ENCODE data around the gene NUBP1.
"Not testable (repeated sequence)": the region's sequence is repeated elsewhere in the genome, so short reads cannot be mapped to it uniquely, and the experiment has no call there.

NUBP1 gene

GRCh38 chr16:10737068-10737625 lies 6.5 kb upstream of the NUBP1 start:
- no peaks in the 10 kb centered on the region for H3K27me3 ChIP-seq (ENCODE audit: insufficient read depth, poor library complexity, severe bottlenecking)
- peak; percentile 47 to 69 for DNase-seq (ENCODE audit: low read depth in 1 of 2, low spot score in 1 of 2)
- no peak overlapping the region for H3K4me3 ChIP-seq (replicated peaks; ENCODE audit: insufficient read depth, low read length)
- H3K27ac ChIP-seq (replicated peaks) = no peak overlapping the region
- no peak for TF ChIP-seq GABPA (IDR thresholded peaks at IDR 0.05; ENCODE audit: low read depth)
- TF ChIP-seq REST (IDR thresholded peaks at IDR 0.05; ENCODE audit: insufficient replicate concordance, low read depth) = no peak
- TF ChIP-seq POLR2AphosphoS5 (IDR thresholded peaks at IDR 0.05; ENCODE audit: low read depth) = no peak
- TF ChIP-seq CTCF (IDR thresholded peaks at IDR 0.05; ENCODE audit: insufficient read depth, low read length) = peak; percentile 59
- peak; percentile 56; the same call in 1 of the 2 replicates for TF ChIP-seq SPI1 (IDR thresholded peaks at IDR 0.05; ENCODE audit: borderline replicate concordance, low read depth)

- DNase-seq (ENCODE audit: low read depth in 1 of 2, low spot score in 1 of 2) = peak; percentile 35 to 57
- no peak for TF ChIP-seq SPI1 (IDR thresholded peaks at IDR 0.05; ENCODE audit: borderline replicate concordance, low read depth)
- Histone ChIP-seq H3K27ac (replicated peaks) (no peak overlapping the region), H3K27me3 (ENCODE audit: insufficient read depth, poor library complexity, severe bottlenecking) (no peaks in the 10 kb centered on the region), H3K4me3 (replicated peaks; ENCODE audit: insufficient read depth, low read length) (no peak overlapping the region)
Measured at GRCh38 chr16:10738231-10739077, 5.2 kb upstream of the NUBP1 start.

- Histone ChIP-seq H3K27ac (replicated peaks) (no peak overlapping the region), H3K4me3 (replicated peaks; ENCODE audit: insufficient read depth, low read length) (no peak overlapping the region), H3K27me3 (ENCODE audit: insufficient read depth, poor library complexity, severe bottlenecking) (no peaks in the 10 kb centered on the region)
- no peak for DNase-seq (ENCODE audit: low read depth in 1 of 2, low spot score in 1 of 2)
- TF ChIP-seq REST (IDR thresholded peaks at IDR 0.05; ENCODE audit: insufficient replicate concordance, low read depth) (no peak), CTCF (IDR thresholded peaks at IDR 0.05; ENCODE audit: insufficient read depth, low read length) (no peak), SPI1 (IDR thresholded peaks at IDR 0.05; ENCODE audit: borderline replicate concordance, low read depth) (no peak), GABPA (IDR thresholded peaks at IDR 0.05; ENCODE audit: low read depth) (no peak), POLR2AphosphoS5 (IDR thresholded peaks at IDR 0.05; ENCODE audit: low read depth) (no peak)
Measured at GRCh38 chr16:10740000-10740844, 3.4 kb upstream of the NUBP1 start.

GRCh38 chr16:10740845-10741208 lies 2.8 kb upstream of the NUBP1 start:
- Histone ChIP-seq H3K4me3 (replicated peaks; ENCODE audit: insufficient read depth, low read length) (no peak overlapping the region), H3K27me3 (ENCODE audit: insufficient read depth, poor library complexity, severe bottlenecking) (no peaks in the 10 kb centered on the region), H3K27ac (replicated peaks) (no peak overlapping the region)
- DNase-seq (ENCODE audit: low read depth in 1 of 2, low spot score in 1 of 2) = no peak
- no peak for TF ChIP-seq GABPA (IDR thresholded peaks at IDR 0.05; ENCODE audit: low read depth)
- TF ChIP-seq CTCF (IDR thresholded peaks at IDR 0.05; ENCODE audit: insufficient read depth, low read length) = no peak
- TF ChIP-seq SPI1 (IDR thresholded peaks at IDR 0.05; ENCODE audit: borderline replicate concordance, low read depth) = no peak
- TF ChIP-seq POLR2AphosphoS5 (IDR thresholded peaks at IDR 0.05; ENCODE audit: low read depth) = no peak
- no peak for TF ChIP-seq REST (IDR thresholded peaks at IDR 0.05; ENCODE audit: insufficient replicate concordance, low read depth)

GRCh38 chr16:10741249-10741648 lies 2.4 kb upstream of the NUBP1 start:
- H3K4me3 ChIP-seq (replicated peaks; ENCODE audit: insufficient read depth, low read length); H3K27me3 ChIP-seq (ENCODE audit: insufficient read depth, poor library complexity, severe bottlenecking); H3K27ac ChIP-seq (replicated peaks); DNase-seq (ENCODE audit: low read depth in 1 of 2, low spot score in 1 of 2): not testable (repeated sequence)
